ENCODE measurements around the gene AP3B1. TPM values are rescaled to one million over a fixed set of nuclear protein-coding genes. Genes with fewer than 3 reads are reported as not detected.

The AP3B1 gene
- total RNA-seq, 1 donor from 2014 or later, result 105 TPM

DNA sequence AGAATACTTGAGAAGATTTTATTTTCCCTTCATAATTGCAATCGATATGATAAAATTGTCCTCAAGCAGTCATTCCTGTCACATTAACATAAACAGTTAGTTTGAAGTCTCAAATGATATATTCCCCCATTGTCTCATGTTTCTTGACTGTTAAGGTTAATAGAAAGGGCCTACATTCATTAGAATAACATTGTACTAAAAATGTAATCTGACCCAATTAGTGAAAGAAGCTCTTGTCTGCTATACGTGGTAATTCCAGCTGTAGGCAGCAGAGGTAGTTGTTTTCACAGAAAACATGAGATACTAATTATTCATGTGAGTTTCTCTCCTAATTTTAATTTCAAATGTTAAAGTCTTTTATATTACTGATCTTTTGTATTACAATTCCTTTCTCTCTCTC lies 25.9 kb upstream of the AP3B1 start:
- Histone ChIP-seq H3K4me2 (no peak overlapping the region), H3K79me2 (ENCODE audit: low read depth) (no peaks in the 10 kb centered on the region), H3K4me3 (no peak overlapping the region), H3K27ac (no peak overlapping the region), H4K20me1 (ENCODE audit: low read depth) (no peaks in the 10 kb centered on the region), H3K9me3 (ENCODE audit: low read depth) (no peaks in the 10 kb centered on the region), H3K9ac (no peak overlapping the region), H3K36me3 (no peaks in the 10 kb centered on the region), H3F3A (ENCODE audit: low read depth) (peaks cover 8% of the 10 kb centered on the region), H2AFZ (replicated peaks) (peak overlapping the region; percentile 37), H3K27me3 (no peaks in the 10 kb centered on the region), H3K4me1 (peaks cover 8% of the 10 kb centered on the region)
- Mint-ChIP-seq H3K27me3 (ENCODE audit: insufficient read depth, low read depth) (no peaks in the 10 kb centered on the region), H3K4me1 (peaks cover 6% of the 10 kb centered on the region), H3K36me3 (no peaks in the 10 kb centered on the region), H3K4me3 (no peak overlapping the region), H3K9me3 (no peaks in the 10 kb centered on the region), H3K27ac (no peak overlapping the region)
- TF ChIP-seq EZH2phosphoT487 (IDR thresholded peaks at IDR 0.05), result no peak
- TF ChIP-seq, protein P1, sequence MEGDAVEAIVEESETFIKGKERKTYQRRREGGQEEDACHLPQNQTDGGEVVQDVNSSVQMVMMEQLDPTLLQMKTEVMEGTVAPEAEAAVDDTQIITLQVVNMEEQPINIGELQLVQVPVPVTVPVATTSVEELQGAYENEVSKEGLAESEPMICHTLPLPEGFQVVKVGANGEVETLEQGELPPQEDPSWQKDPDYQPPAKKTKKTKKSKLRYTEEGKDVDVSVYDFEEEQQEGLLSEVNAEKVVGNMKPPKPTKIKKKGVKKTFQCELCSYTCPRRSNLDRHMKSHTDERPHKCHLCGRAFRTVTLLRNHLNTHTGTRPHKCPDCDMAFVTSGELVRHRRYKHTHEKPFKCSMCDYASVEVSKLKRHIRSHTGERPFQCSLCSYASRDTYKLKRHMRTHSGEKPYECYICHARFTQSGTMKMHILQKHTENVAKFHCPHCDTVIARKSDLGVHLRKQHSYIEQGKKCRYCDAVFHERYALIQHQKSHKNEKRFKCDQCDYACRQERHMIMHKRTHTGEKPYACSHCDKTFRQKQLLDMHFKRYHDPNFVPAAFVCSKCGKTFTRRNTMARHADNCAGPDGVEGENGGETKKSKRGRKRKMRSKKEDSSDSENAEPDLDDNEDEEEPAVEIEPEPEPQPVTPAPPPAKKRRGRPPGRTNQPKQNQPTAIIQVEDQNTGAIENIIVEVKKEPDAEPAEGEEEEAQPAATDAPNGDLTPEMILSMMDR (IDR thresholded peaks at IDR 0.05), result peak; percentile 69
- DNase-seq (ENCODE audit: low spot score), result peak; percentile 42

DNA sequence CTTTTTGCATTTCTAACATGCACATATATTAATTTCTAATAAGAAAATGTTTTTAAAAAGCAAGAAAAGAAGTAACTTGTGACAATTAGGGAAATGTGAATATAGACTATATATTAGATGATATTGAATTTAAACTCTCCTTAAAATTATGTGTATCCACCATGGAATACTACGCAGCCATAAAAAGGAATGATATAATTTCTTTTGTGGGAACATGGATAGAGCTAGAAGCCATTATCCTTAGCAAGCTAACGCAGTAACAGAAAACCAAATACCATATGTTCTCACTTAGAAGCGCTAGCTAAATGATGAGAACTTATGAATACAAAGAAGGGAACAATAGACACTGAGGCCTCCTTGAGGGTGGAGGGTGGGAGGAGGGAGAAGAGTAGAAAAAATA lies 23.8 kb upstream of the AP3B1 start:
- Mint-ChIP-seq H3K4me3 (no peak overlapping the region), H3K9me3 (peaks cover 3% of the 10 kb centered on the region), H3K36me3 (no peaks in the 10 kb centered on the region), H3K27ac (no peak overlapping the region), H3K4me1 (peaks cover 6% of the 10 kb centered on the region), H3K27me3 (ENCODE audit: insufficient read depth, low read depth) (no peaks in the 10 kb centered on the region)
- Histone ChIP-seq H3K9me3 (ENCODE audit: low read depth) (no peaks in the 10 kb centered on the region), H3K79me2 (ENCODE audit: low read depth) (no peaks in the 10 kb centered on the region), H3K36me3 (no peaks in the 10 kb centered on the region), H3K4me3 (no peak overlapping the region), H4K20me1 (ENCODE audit: low read depth) (no peaks in the 10 kb centered on the region), H3K9ac (no peak overlapping the region), H3K4me2 (no peak overlapping the region), H3K27ac (no peak overlapping the region), H2AFZ (replicated peaks) (no peak overlapping the region), H3K27me3 (no peaks in the 10 kb centered on the region), H3F3A (ENCODE audit: low read depth) (peaks cover 8% of the 10 kb centered on the region), H3K4me1 (peaks cover 4% of the 10 kb centered on the region)
- DNase-seq (ENCODE audit: low spot score), result no peak
- TF ChIP-seq, protein P1 (IDR thresholded peaks at IDR 0.05), result no peak
- TF ChIP-seq EZH2phosphoT487 (IDR thresholded peaks at IDR 0.05) (no peak), EZH2 (IDR thresholded peaks at IDR 0.05) (no peak)

DNA sequence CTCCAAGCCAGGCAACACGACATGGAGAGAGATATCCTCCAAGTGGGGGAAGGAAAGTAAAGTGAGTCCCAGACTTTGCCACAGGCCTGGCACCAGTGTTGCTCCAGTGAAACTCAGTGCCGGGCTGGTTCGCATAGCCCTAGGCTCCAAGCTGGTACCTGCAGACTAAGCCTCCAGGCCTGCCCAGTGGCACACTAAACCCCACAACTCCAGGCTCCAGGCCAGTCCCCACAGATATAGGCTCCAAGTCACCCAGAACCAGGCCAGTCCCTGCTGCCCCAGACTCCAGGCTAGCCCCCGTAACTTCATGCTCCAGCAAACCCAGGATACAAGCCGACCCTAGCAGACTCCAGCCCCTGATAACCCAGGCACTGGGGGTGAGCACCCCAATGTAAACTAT lies 23.0 kb upstream of the AP3B1 start:
- H4K20me1 ChIP-seq (ENCODE audit: low read depth), result no peaks in the 10 kb centered on the region
- no peaks in the 10 kb centered on the region for H3K36me3 ChIP-seq
- H3K79me2 ChIP-seq (ENCODE audit: low read depth), result no peaks in the 10 kb centered on the region
- no peaks in the 10 kb centered on the region for H3K27me3 ChIP-seq
- Mint-ChIP-seq H3K27me3 (ENCODE audit: insufficient read depth, low read depth) (no peaks in the 10 kb centered on the region), H3K27ac (no peak overlapping the region), H3K4me1 (peaks cover 3% of the 10 kb centered on the region), H3K36me3 (no peaks in the 10 kb centered on the region), H3K4me3 (no peak overlapping the region), H3K9me3 (peaks cover 3% of the 10 kb centered on the region)
- TF ChIP-seq EZH2 (IDR thresholded peaks at IDR 0.05) (no peak), EZH2phosphoT487 (IDR thresholded peaks at IDR 0.05) (no peak)
- TF ChIP-seq, protein P1 (IDR thresholded peaks at IDR 0.05), result no peak
- no peak overlapping the region for H3K4me2 ChIP-seq
- peak overlapping the region; percentile 22 for H2AFZ ChIP-seq (replicated peaks)
- no peak overlapping the region for H3K4me3 ChIP-seq
- peaks cover 4% of the 10 kb centered on the region for H3K4me1 ChIP-seq
- H3K9ac ChIP-seq, result no peak overlapping the region
- peaks cover 8% of the 10 kb centered on the region for H3F3A ChIP-seq (ENCODE audit: low read depth)
- H3K27ac ChIP-seq, result no peak overlapping the region
- H3K9me3 ChIP-seq (ENCODE audit: low read depth), result no peaks in the 10 kb centered on the region
- DNase-seq (ENCODE audit: low spot score), result no peak
